Bronchial epithelial cell (primary cell): ENCODE data around the gene TWIST2. TPM values are rescaled to one million over a fixed set of nuclear protein-coding genes. Genes with fewer than 3 reads are reported as not detected.

Experiments used
- DNase-seq: peaks from one replicate; pipeline ENCODE4 v3.0.0-alpha.2; 2010; ENCODE audit warnings: low read depth
- FAIRE-seq: peaks from 2 replicates; lab custom pipeline; 2011; peaks lifted over from hg19 to GRCh38; lab: Jason Lieb, UNC
- H3K27me3 ChIP-seq: 2 replicates; pipeline ENCODE4 v1.5.1; 2011; ENCODE audit warnings: low read length; ENCODE audit not compliant: control insufficient read depth, insufficient read depth
- H3K36me3 ChIP-seq: 2 replicates; pipeline ENCODE4 v1.5.1; 2011; ENCODE audit warnings: low read length; ENCODE audit not compliant: control insufficient read depth, insufficient read depth
- H3K4me3 ChIP-seq: 2 replicates; pipeline ENCODE4 v1.5.1; 2011; ENCODE audit warnings: mild to moderate bottlenecking, low read depth, low read length, control low read depth
- total RNA-seq: library from RNA; depleted of rRNA; stranded (reverse); fragments of >200 nt; gene quantifications from 2 replicates; pipeline ENCODE4 v1.2.1, GENCODE V29; 2014
- TF ChIP-seq, protein P1 (sequence below): IDR thresholded peaks from 2 replicates; pipeline ENCODE4 v1.5.1; 2011; ENCODE audit warnings: mild to moderate bottlenecking, moderate library complexity, low read length, control low read depth, inconsistent platforms; ENCODE audit not compliant: insufficient read depth, severe bottlenecking

The TWIST2 gene
- total RNA-seq, 1 donor from 2014 or later: 7.4 TPM

DNA sequence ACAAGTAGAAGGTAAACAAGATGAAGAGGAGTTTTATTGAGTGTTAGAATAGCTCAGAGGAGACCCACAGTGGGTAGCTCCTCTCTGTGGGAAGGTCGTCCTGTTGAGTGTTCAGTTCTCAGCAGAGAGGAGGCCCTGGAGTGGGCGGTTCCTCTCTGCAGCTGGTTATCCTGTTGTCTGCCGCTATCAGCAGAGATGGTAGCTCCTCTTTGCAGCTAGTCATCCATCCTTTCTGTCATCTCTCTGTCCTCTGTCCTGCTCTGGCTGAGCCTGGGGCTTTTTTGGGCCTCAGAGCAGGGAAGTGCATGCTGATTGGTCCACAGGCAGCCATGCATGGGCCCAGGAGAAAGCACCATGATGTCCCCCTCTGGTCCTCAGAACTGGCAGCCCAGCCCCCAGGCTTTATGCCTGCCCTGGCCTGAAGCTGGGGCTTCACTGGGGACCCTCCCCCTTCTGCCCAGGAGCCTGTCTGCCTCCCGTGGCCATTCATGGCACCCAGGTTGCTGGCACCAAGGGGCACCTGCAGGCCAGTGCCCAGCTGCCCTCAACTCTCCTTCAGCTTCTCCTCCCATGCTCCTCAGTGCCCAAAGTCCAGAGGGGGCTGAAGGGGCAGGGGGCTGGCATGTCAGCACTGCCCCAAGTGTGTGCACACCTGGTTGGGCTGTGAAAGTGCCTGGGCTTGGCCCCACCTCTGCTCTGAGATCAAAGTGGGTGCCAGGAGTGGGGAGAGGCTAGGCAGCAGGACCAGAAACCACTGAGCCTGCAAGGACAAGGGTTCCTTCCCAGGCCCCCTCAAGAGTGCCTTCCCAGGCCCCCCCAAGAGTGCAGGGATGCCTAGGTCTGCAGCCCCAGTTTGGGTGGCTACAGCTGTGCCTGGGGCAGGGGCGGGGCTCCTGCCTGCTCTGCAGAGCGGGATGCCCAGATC lies 98.7 kb downstream of the TWIST2 start:
- FAIRE-seq (peak; percentile 13), DNase-seq (no peak)
- no peaks in the 10 kb centered on the region for H3K27me3 ChIP-seq
- TF ChIP-seq, protein P1, sequence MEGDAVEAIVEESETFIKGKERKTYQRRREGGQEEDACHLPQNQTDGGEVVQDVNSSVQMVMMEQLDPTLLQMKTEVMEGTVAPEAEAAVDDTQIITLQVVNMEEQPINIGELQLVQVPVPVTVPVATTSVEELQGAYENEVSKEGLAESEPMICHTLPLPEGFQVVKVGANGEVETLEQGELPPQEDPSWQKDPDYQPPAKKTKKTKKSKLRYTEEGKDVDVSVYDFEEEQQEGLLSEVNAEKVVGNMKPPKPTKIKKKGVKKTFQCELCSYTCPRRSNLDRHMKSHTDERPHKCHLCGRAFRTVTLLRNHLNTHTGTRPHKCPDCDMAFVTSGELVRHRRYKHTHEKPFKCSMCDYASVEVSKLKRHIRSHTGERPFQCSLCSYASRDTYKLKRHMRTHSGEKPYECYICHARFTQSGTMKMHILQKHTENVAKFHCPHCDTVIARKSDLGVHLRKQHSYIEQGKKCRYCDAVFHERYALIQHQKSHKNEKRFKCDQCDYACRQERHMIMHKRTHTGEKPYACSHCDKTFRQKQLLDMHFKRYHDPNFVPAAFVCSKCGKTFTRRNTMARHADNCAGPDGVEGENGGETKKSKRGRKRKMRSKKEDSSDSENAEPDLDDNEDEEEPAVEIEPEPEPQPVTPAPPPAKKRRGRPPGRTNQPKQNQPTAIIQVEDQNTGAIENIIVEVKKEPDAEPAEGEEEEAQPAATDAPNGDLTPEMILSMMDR: no peak
- H3K36me3 ChIP-seq: no peaks in the 10 kb centered on the region
- H3K4me3 ChIP-seq: no peak overlapping the region

GRCh38 chr2:238947243-238947760 lies 99.4 kb downstream of the TWIST2 start:
- DNase-seq (no peak), FAIRE-seq (no peak)
- H3K4me3 ChIP-seq: no peak overlapping the region
- TF ChIP-seq, protein P1: no peak
- H3K36me3 ChIP-seq: no peaks in the 10 kb centered on the region
- H3K27me3 ChIP-seq: no peaks in the 10 kb centered on the region

DNA sequence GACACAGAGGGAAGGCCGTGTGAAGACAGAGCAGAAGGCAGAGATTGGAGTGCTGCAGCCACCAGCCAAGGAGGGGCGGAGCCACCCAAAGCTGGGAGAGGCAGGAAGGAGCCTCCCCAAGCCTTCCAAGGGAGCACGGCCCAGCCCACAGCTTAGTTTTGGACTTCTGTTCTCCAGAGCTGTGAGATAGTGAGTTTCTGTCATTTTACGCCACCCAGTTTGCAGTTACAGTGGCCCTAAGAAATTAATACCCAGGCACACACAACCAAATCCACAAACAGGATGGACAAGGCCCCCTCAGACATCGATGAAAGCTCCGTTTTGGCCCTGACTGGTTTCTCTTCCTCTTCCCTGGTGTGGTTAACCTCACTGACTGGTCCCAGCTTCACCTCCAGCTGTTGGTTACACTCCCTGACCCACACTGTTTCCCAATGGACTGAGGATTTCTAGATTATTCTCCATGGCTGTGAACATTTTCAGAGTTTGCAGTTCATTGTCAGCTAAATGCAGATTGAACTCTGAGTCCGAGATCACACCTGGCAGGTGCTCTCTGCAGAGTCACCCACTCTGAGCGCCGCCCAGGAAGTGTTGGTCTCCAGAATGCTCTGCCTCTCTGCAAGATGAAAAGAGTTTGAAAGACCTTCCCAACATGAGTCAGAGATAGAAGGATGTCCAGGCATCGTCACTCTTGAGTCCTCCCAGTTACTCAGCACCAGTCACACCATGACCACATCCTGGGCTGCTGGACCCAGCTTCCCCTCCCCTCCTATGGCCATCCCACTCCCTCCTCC lies 100.2 kb downstream of the TWIST2 start:
- Histone ChIP-seq H3K4me3 (no peak overlapping the region), H3K36me3 (no peaks in the 10 kb centered on the region), H3K27me3 (no peaks in the 10 kb centered on the region)
- TF ChIP-seq, protein P1: no peak
- FAIRE-seq: peak; percentile 99
- peak; percentile 98 for DNase-seq

DNA sequence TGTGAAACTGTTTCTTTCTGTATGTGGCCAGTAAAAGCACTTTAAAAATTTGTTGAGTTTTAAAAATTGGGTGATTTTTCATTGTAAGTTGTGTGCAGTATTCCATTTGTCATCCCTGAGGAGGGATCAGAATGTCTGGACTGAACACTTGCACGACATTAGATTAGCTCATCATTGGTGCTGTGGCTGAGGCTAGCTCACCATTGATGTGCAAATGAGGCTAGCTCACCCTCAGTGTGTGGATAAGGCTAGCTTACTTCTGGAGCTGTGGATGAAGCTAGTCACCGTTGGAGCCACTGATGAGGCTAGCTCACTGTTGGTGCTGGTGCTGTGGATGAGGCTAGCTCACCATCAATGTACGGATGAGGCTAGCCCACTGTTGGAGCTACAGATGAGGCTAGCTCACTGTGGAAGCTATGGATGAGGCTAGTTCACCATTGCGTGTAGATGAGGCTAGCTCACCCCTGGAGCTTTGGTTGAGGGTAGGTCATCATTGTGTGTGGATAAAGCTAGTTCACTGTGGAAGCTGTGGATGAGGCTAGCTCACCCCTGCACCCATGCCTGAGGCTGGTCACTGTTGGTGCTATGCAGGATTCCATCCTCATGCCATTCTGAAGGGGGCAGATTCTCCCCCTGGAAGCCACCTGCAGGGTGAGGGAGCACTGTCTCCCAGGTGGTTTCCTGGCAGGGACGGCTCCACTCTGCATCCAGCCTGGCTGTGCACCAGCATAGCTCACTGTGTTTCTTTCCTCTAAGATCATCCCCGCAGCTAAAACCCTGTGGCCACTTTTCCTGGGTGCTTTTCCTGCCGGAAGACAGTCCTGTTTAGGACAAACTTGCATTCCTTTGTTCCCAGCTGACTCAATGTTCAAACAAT lies 101.1 kb downstream of the TWIST2 start:
- no peaks in the 10 kb centered on the region for H3K36me3 ChIP-seq
- H3K27me3 ChIP-seq: no peaks in the 10 kb centered on the region
- TF ChIP-seq, protein P1: no peak
- FAIRE-seq: peak; percentile 92
- DNase-seq: peak; percentile 18
- H3K4me3 ChIP-seq: no peak overlapping the region

DNA sequence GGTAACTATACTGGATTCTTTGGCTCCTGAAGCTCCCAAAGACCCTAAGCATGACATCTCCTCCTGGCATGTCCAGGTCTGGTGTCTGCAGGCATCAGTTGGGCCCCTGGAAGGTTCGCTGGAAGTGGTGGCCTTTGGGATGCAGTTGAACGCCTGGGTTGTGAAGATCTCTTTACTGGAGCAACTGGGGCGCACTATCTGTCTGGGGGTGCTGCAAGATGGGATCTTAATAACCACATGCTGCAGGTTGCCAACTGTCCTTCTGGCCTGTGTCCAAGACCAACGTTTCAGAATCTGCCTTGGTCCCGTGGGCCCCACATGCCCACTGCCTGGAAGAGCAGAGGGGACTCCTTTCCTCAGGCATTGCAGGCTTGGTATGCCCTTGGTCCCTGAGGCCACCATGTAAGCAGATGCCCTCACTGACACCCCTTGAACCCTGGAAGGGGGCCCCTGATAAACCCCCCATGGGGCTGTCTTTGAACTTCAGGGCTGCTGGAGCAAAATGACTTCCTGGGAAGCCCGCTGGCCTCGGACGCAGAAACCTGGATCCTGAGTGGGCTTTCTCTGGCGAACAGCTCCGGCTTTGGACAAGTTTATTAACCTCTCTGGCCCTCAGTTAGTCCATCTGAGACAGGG lies 101.9 kb downstream of the TWIST2 start:
- DNase-seq (no peak), FAIRE-seq (peak; percentile 62)
- TF ChIP-seq, protein P1: no peak
- Histone ChIP-seq H3K4me3 (no peak overlapping the region), H3K36me3 (no peaks in the 10 kb centered on the region), H3K27me3 (no peaks in the 10 kb centered on the region)
